ENCODE data around the gene AKR7A2. TPM values are rescaled to one million over a fixed set of nuclear protein-coding genes. Genes with fewer than 3 reads are reported as not detected.
"Not testable (repeated sequence)": the region's sequence is repeated elsewhere in the genome, so short reads cannot be mapped to it uniquely, and the experiment has no call there.

Gene AKR7A2
- total RNA-seq, 1 donor from 2014 or later = 56.3 TPM

- no peak for DNase-seq (ENCODE audit: low read depth, low spot score)
These were observed 43.5 kb downstream of the AKR7A2 start for GRCh38 chr1:19268445-19268844.

GRCh38 chr1:19262744-19263143 lies 49.2 kb downstream of the AKR7A2 start:
- DNase-seq (ENCODE audit: low read depth, low spot score) = no peak

DNA sequence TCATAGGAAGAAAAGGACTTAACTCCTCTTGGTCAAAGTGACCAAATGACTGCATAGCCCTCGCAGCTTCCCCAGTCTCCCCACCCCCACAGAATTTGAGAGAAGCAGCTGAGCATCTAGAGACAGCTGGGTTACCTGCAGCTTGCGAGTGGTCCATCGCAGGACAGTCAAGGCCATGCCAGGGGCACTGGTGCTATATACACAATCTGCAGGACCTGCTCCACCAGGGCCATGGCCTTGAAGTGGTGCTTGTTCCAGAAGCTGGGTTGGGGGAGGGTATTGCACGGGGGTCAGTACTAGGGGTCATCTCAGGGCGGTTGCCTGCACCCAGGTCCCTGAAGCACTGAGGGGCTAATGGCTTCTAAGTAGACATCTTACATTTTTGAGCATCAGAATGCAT lies 49.9 kb downstream of the AKR7A2 start:
- no peak for DNase-seq (ENCODE audit: low read depth, low spot score)

- no peak for DNase-seq (ENCODE audit: low read depth, low spot score)
These were observed 51.5 kb downstream of the AKR7A2 start for GRCh38 chr1:19260211-19261138.

DNA sequence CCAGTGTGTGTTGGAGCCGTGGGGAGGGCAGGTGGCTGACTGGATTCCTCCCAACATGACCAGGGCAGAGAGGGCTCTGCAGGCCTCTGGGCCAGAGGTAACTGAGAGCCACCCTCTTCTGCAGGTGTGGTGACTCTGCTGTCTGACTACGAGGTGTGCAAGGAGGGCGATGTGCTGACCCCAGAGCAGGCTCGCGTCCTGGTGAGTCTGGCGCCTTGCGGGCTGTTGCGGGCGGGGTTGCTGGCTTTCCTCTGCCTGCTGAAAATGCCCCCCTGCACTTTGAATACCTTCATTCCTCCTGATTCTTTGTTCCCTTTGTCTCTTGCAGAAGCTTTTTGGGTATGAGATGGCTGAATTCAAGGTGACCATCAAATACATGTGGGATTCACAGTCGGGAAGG lies 53.6 kb downstream of the AKR7A2 start:
- no peak for DNase-seq (ENCODE audit: low read depth, low spot score)

DNA sequence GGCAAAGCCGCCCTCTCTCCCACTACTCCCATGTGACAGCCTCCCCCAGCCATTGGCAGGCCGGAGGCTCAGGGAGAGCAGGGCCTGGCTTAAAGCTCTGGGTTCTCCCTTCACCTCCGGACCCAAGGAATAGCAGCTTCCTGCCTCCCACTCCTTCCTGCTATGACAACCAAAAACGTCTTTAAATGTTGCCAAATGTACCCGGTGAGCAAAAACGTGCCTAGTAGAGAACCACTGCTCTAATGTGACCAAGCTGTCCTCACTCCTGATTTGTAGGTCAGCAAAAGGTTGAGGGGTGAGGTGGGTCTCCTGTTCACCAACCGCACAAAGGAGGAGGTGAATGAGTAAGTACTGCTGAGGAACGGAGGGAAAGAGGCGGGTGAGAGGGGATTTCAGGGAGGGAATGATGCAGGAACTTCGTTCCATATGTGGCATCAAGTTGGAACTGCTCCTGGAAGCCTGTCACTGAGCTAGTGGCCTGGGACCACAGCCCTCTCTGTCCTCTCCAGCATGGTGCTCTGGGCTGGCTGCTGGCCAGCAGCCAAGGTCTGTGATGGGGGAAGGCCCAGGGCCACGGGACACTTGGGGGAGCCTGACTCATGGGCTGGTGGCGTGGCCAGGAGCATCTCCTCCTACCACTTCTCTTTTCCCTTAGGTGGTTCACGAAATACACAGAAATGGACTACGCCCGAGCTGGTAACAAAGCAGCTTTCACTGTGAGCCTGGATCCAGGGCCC lies 54.6 kb downstream of the AKR7A2 start:
- no peak for DNase-seq (ENCODE audit: low read depth, low spot score)

- not testable (repeated sequence) for DNase-seq (ENCODE audit: low read depth, low spot score)
These were observed 55.6 kb downstream of the AKR7A2 start for GRCh38 chr1:19256301-19256700.

GRCh38 chr1:19255288-19255687 lies 56.7 kb downstream of the AKR7A2 start:
- DNase-seq (ENCODE audit: low read depth, low spot score) = no peak

GRCh38 chr1:19254416-19254815 lies 57.5 kb downstream of the AKR7A2 start:
- no peak for DNase-seq (ENCODE audit: low read depth, low spot score)

Other genes with a start within 250 kb of the AKR7A2 start
- gene UBR4, start 101.9 kb downstream of the AKR7A2 start, total RNA-seq = 78.5 and 99.6 TPM in 2 replicates
- gene EMC1, start 60.6 kb downstream of the AKR7A2 start, total RNA-seq = 73.3 and 89.4 TPM in 2 replicates
- gene MRTO4, start 60.3 kb downstream of the AKR7A2 start, total RNA-seq = 47.0 and 49.6 TPM in 2 replicates
- gene AKR7A3, start 23.4 kb downstream of the AKR7A2 start, total RNA-seq = 0.11 and 0.33 TPM in 2 replicates
- 13.9 and 15.3 TPM in 2 replicates for gene SLC66A1, start 182 bp upstream of the AKR7A2 start, total RNA-seq
- 113 and 132 TPM in 2 replicates for gene CAPZB, start 173.4 kb upstream of the AKR7A2 start, total RNA-seq